ENCODE measurements around the gene THBS4.
"Not testable (repeated sequence)": the region's sequence is repeated elsewhere in the genome, so short reads cannot be mapped to it uniquely, and the experiment has no call there.

THBS4 gene

GRCh38 chr5:80082281-80082680, 47.1 kb downstream of the THBS4 start:
- peaks cover 15% of the 10 kb centered on the region for H3K4me1 ChIP-seq (ENCODE audit: insufficient read depth, low read length)
- H3K27me3 ChIP-seq (ENCODE audit: control insufficient read depth in 1 of 2, insufficient read depth in 2 of 2, low read length in 2 of 2): no peaks in the 10 kb centered on the region
- H3K27ac ChIP-seq (ENCODE audit: low read depth, low read length): no peak overlapping the region
- no peak overlapping the region for H3K9ac ChIP-seq (ENCODE audit: low read length)
- H3K9me3 ChIP-seq (ENCODE audit: low read length): no peaks in the 10 kb centered on the region
- H3K36me3 ChIP-seq (ENCODE audit: insufficient read depth, low read length): no peaks in the 10 kb centered on the region
- H3K4me3 ChIP-seq (ENCODE audit: low read depth in 1 of 2, low read length in 2 of 2): peak overlapping the region in 1 of 2 donors; percentile 28

GRCh38 chr5:80082731-80083100, 47.6 kb downstream of the THBS4 start:
- Histone ChIP-seq H3K9ac (ENCODE audit: low read length) (peak overlapping the region; percentile 35), H3K27ac (ENCODE audit: low read depth, low read length) (peak overlapping the region; percentile 63), H3K9me3 (ENCODE audit: low read length) (no peaks in the 10 kb centered on the region)

GRCh38 chr5:80083101-80083890, 48.1 kb downstream of the THBS4 start:
- Histone ChIP-seq H3K27ac (ENCODE audit: low read depth, low read length) (peak overlapping the region; percentile 63), H3K4me1 (ENCODE audit: insufficient read depth, low read length) (peaks cover 15% of the 10 kb centered on the region), H3K27me3 (ENCODE audit: control insufficient read depth in 1 of 2, insufficient read depth in 2 of 2, low read length in 2 of 2) (no peaks in the 10 kb centered on the region), H3K9ac (ENCODE audit: low read length) (peak overlapping the region; percentile 35), H3K36me3 (ENCODE audit: insufficient read depth, low read length) (no peaks in the 10 kb centered on the region), H3K4me3 (ENCODE audit: low read depth in 1 of 2, low read length in 2 of 2) (peak overlapping the region in 1 of 2 donors; percentile 28), H3K9me3 (ENCODE audit: low read length) (no peaks in the 10 kb centered on the region)

More at GRCh38 chr5:80082731-80083100, 47.6 kb downstream of the THBS4 start:
- Histone ChIP-seq H3K27me3 (ENCODE audit: control insufficient read depth in 1 of 2, insufficient read depth in 2 of 2, low read length in 2 of 2) (no peaks in the 10 kb centered on the region), H3K4me3 (ENCODE audit: low read depth in 1 of 2, low read length in 2 of 2) (peak overlapping the region in 1 of 2 donors; percentile 28), H3K4me1 (ENCODE audit: insufficient read depth, low read length) (peaks cover 15% of the 10 kb centered on the region), H3K36me3 (ENCODE audit: insufficient read depth, low read length) (no peaks in the 10 kb centered on the region)

GRCh38 chr5:80090884-80091166, 55.7 kb downstream of the THBS4 start:
- H3K36me3 ChIP-seq (ENCODE audit: insufficient read depth, low read length): no peaks in the 10 kb centered on the region
- H3K4me3 ChIP-seq (ENCODE audit: low read depth in 1 of 2, low read length in 2 of 2): no peak overlapping the region
- H3K4me1 ChIP-seq (ENCODE audit: insufficient read depth, low read length): peaks cover 9% of the 10 kb centered on the region
- no peaks in the 10 kb centered on the region for H3K27me3 ChIP-seq (ENCODE audit: control insufficient read depth in 1 of 2, insufficient read depth in 2 of 2, low read length in 2 of 2)
- H3K9ac ChIP-seq (ENCODE audit: low read length): no peak overlapping the region
- no peak overlapping the region for H3K27ac ChIP-seq (ENCODE audit: low read depth, low read length)
- H3K9me3 ChIP-seq (ENCODE audit: low read length): no peaks in the 10 kb centered on the region

- H3K4me1 ChIP-seq (ENCODE audit: insufficient read depth, low read length); H3K36me3 ChIP-seq (ENCODE audit: insufficient read depth, low read length); H3K27ac ChIP-seq (ENCODE audit: low read depth, low read length); H3K9me3 ChIP-seq (ENCODE audit: low read length); H3K27me3 ChIP-seq (ENCODE audit: control insufficient read depth in 1 of 2, insufficient read depth in 2 of 2, low read length in 2 of 2); H3K4me3 ChIP-seq (ENCODE audit: low read depth in 1 of 2, low read length in 2 of 2); H3K9ac ChIP-seq (ENCODE audit: low read length): not testable (repeated sequence)
These were observed 56.6 kb downstream of the THBS4 start for GRCh38 chr5:80091792-80092192.

- no peaks in the 10 kb centered on the region for H3K9me3 ChIP-seq (ENCODE audit: low read length)
- H3K4me3 ChIP-seq (ENCODE audit: low read depth in 1 of 2, low read length in 2 of 2): no peak overlapping the region
- peaks cover 9% of the 10 kb centered on the region for H3K4me1 ChIP-seq (ENCODE audit: insufficient read depth, low read length)
- H3K9ac ChIP-seq (ENCODE audit: low read length): no peak overlapping the region
- H3K27me3 ChIP-seq (ENCODE audit: control insufficient read depth in 1 of 2, insufficient read depth in 2 of 2, low read length in 2 of 2): no peaks in the 10 kb centered on the region
- no peak overlapping the region for H3K27ac ChIP-seq (ENCODE audit: low read depth, low read length)
- no peaks in the 10 kb centered on the region for H3K36me3 ChIP-seq (ENCODE audit: insufficient read depth, low read length)
These were observed 57.4 kb downstream of the THBS4 start for GRCh38 chr5:80092486-80093107.

GRCh38 chr5:80093796-80094195, 58.6 kb downstream of the THBS4 start:
- no peak overlapping the region for H3K4me3 ChIP-seq (ENCODE audit: low read depth in 1 of 2, low read length in 2 of 2)
- H3K9ac ChIP-seq (ENCODE audit: low read length): no peak overlapping the region
- H3K9me3 ChIP-seq (ENCODE audit: low read length): no peaks in the 10 kb centered on the region
- peaks cover 9% of the 10 kb centered on the region for H3K4me1 ChIP-seq (ENCODE audit: insufficient read depth, low read length)
- no peaks in the 10 kb centered on the region for H3K36me3 ChIP-seq (ENCODE audit: insufficient read depth, low read length)
- no peaks in the 10 kb centered on the region for H3K27me3 ChIP-seq (ENCODE audit: control insufficient read depth in 1 of 2, insufficient read depth in 2 of 2, low read length in 2 of 2)
- no peak overlapping the region for H3K27ac ChIP-seq (ENCODE audit: low read depth, low read length)

- H3K4me3 ChIP-seq (ENCODE audit: low read depth in 1 of 2, low read length in 2 of 2): no peak overlapping the region
- no peaks in the 10 kb centered on the region for H3K36me3 ChIP-seq (ENCODE audit: insufficient read depth, low read length)
- H3K27ac ChIP-seq (ENCODE audit: low read depth, low read length): no peak overlapping the region
- H3K9me3 ChIP-seq (ENCODE audit: low read length): no peaks in the 10 kb centered on the region
- peaks cover 9% of the 10 kb centered on the region for H3K4me1 ChIP-seq (ENCODE audit: insufficient read depth, low read length)
- H3K27me3 ChIP-seq (ENCODE audit: control insufficient read depth in 1 of 2, insufficient read depth in 2 of 2, low read length in 2 of 2): no peaks in the 10 kb centered on the region
- H3K9ac ChIP-seq (ENCODE audit: low read length): no peak overlapping the region
These were observed 59.1 kb downstream of the THBS4 start for GRCh38 chr5:80094236-80094738.

GRCh38 chr5:80097451-80097850, 62.3 kb downstream of the THBS4 start:
- H3K9ac ChIP-seq (ENCODE audit: low read length): no peak overlapping the region
- no peaks in the 10 kb centered on the region for H3K27me3 ChIP-seq (ENCODE audit: control insufficient read depth in 1 of 2, insufficient read depth in 2 of 2, low read length in 2 of 2)
- H3K4me1 ChIP-seq (ENCODE audit: insufficient read depth, low read length): peaks cover 9% of the 10 kb centered on the region
- H3K27ac ChIP-seq (ENCODE audit: low read depth, low read length): no peak overlapping the region
- H3K9me3 ChIP-seq (ENCODE audit: low read length): no peaks in the 10 kb centered on the region
- no peak overlapping the region for H3K4me3 ChIP-seq (ENCODE audit: low read depth in 1 of 2, low read length in 2 of 2)
- H3K36me3 ChIP-seq (ENCODE audit: insufficient read depth, low read length): no peaks in the 10 kb centered on the region

GRCh38 chr5:80101993-80102392, 66.8 kb downstream of the THBS4 start:
- Histone ChIP-seq H3K4me1 (ENCODE audit: insufficient read depth, low read length) (no peaks in the 10 kb centered on the region), H3K27me3 (ENCODE audit: control insufficient read depth in 1 of 2, insufficient read depth in 2 of 2, low read length in 2 of 2) (no peaks in the 10 kb centered on the region), H3K4me3 (ENCODE audit: low read depth in 1 of 2, low read length in 2 of 2) (no peak overlapping the region), H3K36me3 (ENCODE audit: insufficient read depth, low read length) (no peaks in the 10 kb centered on the region), H3K9me3 (ENCODE audit: low read length) (no peaks in the 10 kb centered on the region), H3K27ac (ENCODE audit: low read depth, low read length) (no peak overlapping the region), H3K9ac (ENCODE audit: low read length) (no peak overlapping the region)

GRCh38 chr5:80103371-80103770, 68.2 kb downstream of the THBS4 start:
- no peak overlapping the region for H3K4me3 ChIP-seq (ENCODE audit: low read depth in 1 of 2, low read length in 2 of 2)
- H3K27me3 ChIP-seq (ENCODE audit: control insufficient read depth in 1 of 2, insufficient read depth in 2 of 2, low read length in 2 of 2): no peaks in the 10 kb centered on the region
- no peaks in the 10 kb centered on the region for H3K36me3 ChIP-seq (ENCODE audit: insufficient read depth, low read length)
- H3K27ac ChIP-seq (ENCODE audit: low read depth, low read length): no peak overlapping the region
- H3K4me1 ChIP-seq (ENCODE audit: insufficient read depth, low read length): no peaks in the 10 kb centered on the region
- no peak overlapping the region for H3K9ac ChIP-seq (ENCODE audit: low read length)
- no peaks in the 10 kb centered on the region for H3K9me3 ChIP-seq (ENCODE audit: low read length)
